Measurements from ENCODE around the gene RFNG. TPM values are rescaled to one million over a fixed set of nuclear protein-coding genes. Genes with fewer than 3 reads are reported as not detected.

Gene RFNG
- total and polyA plus RNA-seq, 9 donors = 20.9 to 61.3 (median 44.7) TPM

GRCh38 chr17:82020572-82021106, 31.0 kb downstream of the RFNG start:
- TF ChIP-seq POLR2A (IDR thresholded peaks at IDR 0.05) (no peak), EP300 (IDR thresholded peaks at IDR 0.05) (no peak), CTCF (IDR thresholded peaks at IDR 0.05) (no peak)
- H3K4me1 ChIP-seq (ENCODE audit: insufficient read depth) = peaks cover 8% of the 10 kb centered on the region

GRCh38 chr17:82019690-82020571, 31.7 kb downstream of the RFNG start:
- no peak overlapping the region for H3K4me3 ChIP-seq
- H3K27ac ChIP-seq = no peak overlapping the region
- no peaks in the 10 kb centered on the region for H3K9me3 ChIP-seq
- WGBS, 3 donors = 65 to 71% (median 68%) methylated on average over 27 to 34 of the region's 34 CpGs
- intact Hi-C loops (cut with DNase I) = loop anchor here (2.0 to 10.0 kb wide), 3 partner anchors 58 to 305 kb away; partner anchors contain the start of gene NOTUM (in 2 of the 4)
- H3K36me3 ChIP-seq = no peaks in the 10 kb centered on the region
- TF ChIP-seq POLR2A (IDR thresholded peaks at IDR 0.05) (no peak), CTCF (IDR thresholded peaks at IDR 0.05) (peak in 2 of 3 donors; percentile 14 to 36)
- DNase-seq = peak in 2 of 5 donors; percentile 62 to 74
- no peaks in the 10 kb centered on the region for H3K27me3 ChIP-seq
- peaks cover 8% of the 10 kb centered on the region for H3K4me1 ChIP-seq (ENCODE audit: insufficient read depth)

More at GRCh38 chr17:82020572-82021106, 31.0 kb downstream of the RFNG start:
- no peak overlapping the region for H3K27ac ChIP-seq
- no peak for DNase-seq
- H3K4me3 ChIP-seq = no peak overlapping the region
- intact Hi-C loops (cut with DNase I) = loop anchor here in 2 of 4 donors (2.0 to 10.0 kb wide), 2 partner anchors 62 to 304 kb away; no protein-coding TSS in a partner anchor
- no peaks in the 10 kb centered on the region for H3K27me3 ChIP-seq
- WGBS, 3 donors = 73 to 81% (median 74%) methylated on average over 13 to 14 of the region's 14 CpGs
- H3K36me3 ChIP-seq = no peaks in the 10 kb centered on the region
- no peaks in the 10 kb centered on the region for H3K9me3 ChIP-seq

GRCh38 chr17:82018989-82019689, 32.5 kb downstream of the RFNG start:
- Histone ChIP-seq H3K36me3 (no peaks in the 10 kb centered on the region), H3K27ac (no peak overlapping the region), H3K27me3 (no peaks in the 10 kb centered on the region), H3K4me3 (no peak overlapping the region), H3K9me3 (no peaks in the 10 kb centered on the region), H3K4me1 (ENCODE audit: insufficient read depth) (peaks cover 7% of the 10 kb centered on the region)
- DNase-seq = no peak
- no peak for TF ChIP-seq CTCF (IDR thresholded peaks at IDR 0.05)
- TF ChIP-seq EP300 (IDR thresholded peaks at IDR 0.05) = no peak
- TF ChIP-seq POLR2A (IDR thresholded peaks at IDR 0.05) = no peak
- WGBS, 3 donors = 65 to 70% (median 65%) methylated on average over 32 to 33 of the region's 33 CpGs
- intact Hi-C loops (cut with DNase I) = loop anchor here in 2 of 4 donors (5.0 kb wide), 1 partner anchor 57 kb away; the partner anchor contains the start of gene NOTUM (in 2 of the 2)
